IMR-90 (cell line): ENCODE data around the gene ZNF469.

ENCODE experiments used
- BHLHE40 ChIP-seq: fragments of 150-350 bp; IDR thresholded peaks from 2 replicates; pipeline ENCODE4 v1.6.1; 2016; ENCODE audit warnings: mild to moderate bottlenecking, low read depth, low read length
- CEBPB ChIP-seq: IDR thresholded peaks from 2 replicates; pipeline ENCODE4 v1.6.1; 2012; ENCODE audit warnings: low read depth, low read length, improper control_type of control experiment
- CHD1 ChIP-seq: IDR thresholded peaks from 2 replicates; pipeline ENCODE4 v1.6.1; 2012; ENCODE audit warnings: low read depth, low read length, improper control_type of control experiment
- FOS ChIP-seq: fragments of 150-350 bp; IDR thresholded peaks from 2 replicates; pipeline ENCODE4 v1.6.1; 2016; ENCODE audit warnings: low read depth, low read length
- MAZ ChIP-seq: IDR thresholded peaks from 2 replicates; pipeline ENCODE4 v1.6.1; 2012; ENCODE audit warnings: low read depth, mild to moderate bottlenecking, low read length, improper control_type of control experiment, moderate library complexity, borderline replicate concordance
- MXI1 ChIP-seq: IDR thresholded peaks from 2 replicates; pipeline ENCODE4 v1.6.1; 2012; ENCODE audit warnings: low read depth, mild to moderate bottlenecking, low read length, moderate library complexity, borderline replicate concordance
- NFE2L2 ChIP-seq: fragments of 150-350 bp; IDR thresholded peaks from 2 replicates; pipeline ENCODE4 v1.6.1; 2016; ENCODE audit warnings: low read depth, mild to moderate bottlenecking, low read length
- POLR2A ChIP-seq: IDR thresholded peaks from 2 replicates; pipeline ENCODE4 v1.6.1; 2012; ENCODE audit warnings: mild to moderate bottlenecking, low read depth, low read length
- RAD21 ChIP-seq: IDR thresholded peaks from 2 replicates; pipeline ENCODE4 v1.6.1; 2012; ENCODE audit warnings: low read length, improper control_type of control experiment
- RCOR1 ChIP-seq: IDR thresholded peaks from 2 replicates; pipeline ENCODE4 v1.6.1; 2012; ENCODE audit warnings: mild to moderate bottlenecking, low read length, improper control_type of control experiment; ENCODE audit not compliant: insufficient replicate concordance
- RFX5 ChIP-seq: IDR thresholded peaks from 2 replicates; pipeline ENCODE4 v1.8.0; 2012; ENCODE audit warnings: low read depth, mild to moderate bottlenecking, low read length, moderate library complexity
- USF2 ChIP-seq: fragments of 150-350 bp; IDR thresholded peaks from 2 replicates; pipeline ENCODE4 v1.6.1; 2017; ENCODE audit warnings: mild to moderate bottlenecking, antibody characterized with exemption, low read length, low read depth
- TF ChIP-seq, protein P1 (sequence below): conservative IDR thresholded peaks from 2 replicates; pipeline ENCODE4 v1.5.1; 2012; ENCODE audit warnings: mild to moderate bottlenecking, low read depth, low read length, improper control_type of control experiment

- TF ChIP-seq FOS (no peak), POLR2A (no peak), CEBPB (no peak), RFX5 (no peak), CHD1 (no peak), RAD21 (no peak), USF2 (no peak), MAZ (no peak), RCOR1 (no peak), MXI1 (no peak), NFE2L2 (no peak), BHLHE40 (no peak)
- TF ChIP-seq, protein P1, sequence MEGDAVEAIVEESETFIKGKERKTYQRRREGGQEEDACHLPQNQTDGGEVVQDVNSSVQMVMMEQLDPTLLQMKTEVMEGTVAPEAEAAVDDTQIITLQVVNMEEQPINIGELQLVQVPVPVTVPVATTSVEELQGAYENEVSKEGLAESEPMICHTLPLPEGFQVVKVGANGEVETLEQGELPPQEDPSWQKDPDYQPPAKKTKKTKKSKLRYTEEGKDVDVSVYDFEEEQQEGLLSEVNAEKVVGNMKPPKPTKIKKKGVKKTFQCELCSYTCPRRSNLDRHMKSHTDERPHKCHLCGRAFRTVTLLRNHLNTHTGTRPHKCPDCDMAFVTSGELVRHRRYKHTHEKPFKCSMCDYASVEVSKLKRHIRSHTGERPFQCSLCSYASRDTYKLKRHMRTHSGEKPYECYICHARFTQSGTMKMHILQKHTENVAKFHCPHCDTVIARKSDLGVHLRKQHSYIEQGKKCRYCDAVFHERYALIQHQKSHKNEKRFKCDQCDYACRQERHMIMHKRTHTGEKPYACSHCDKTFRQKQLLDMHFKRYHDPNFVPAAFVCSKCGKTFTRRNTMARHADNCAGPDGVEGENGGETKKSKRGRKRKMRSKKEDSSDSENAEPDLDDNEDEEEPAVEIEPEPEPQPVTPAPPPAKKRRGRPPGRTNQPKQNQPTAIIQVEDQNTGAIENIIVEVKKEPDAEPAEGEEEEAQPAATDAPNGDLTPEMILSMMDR = no peak
Measured at GRCh38 chr16:88421871-88422433, 39.2 kb downstream of the ZNF469 start.
